Neural cell (in vitro differentiated cells): ENCODE data around the gene ATP2C2.

ENCODE experiments used
- MXI1 ChIP-seq: fragments of 450-650 bp; conservative IDR thresholded peaks from 2 replicates; pipeline ENCODE4 v1.6.1; 2014; ENCODE audit warnings: antibody characterized with exemption, mild to moderate bottlenecking; ENCODE audit not compliant: poor library complexity, severe bottlenecking
- TAF1 ChIP-seq: IDR thresholded peaks from 2 replicates; pipeline ENCODE4 v1.6.1; 2012; ENCODE audit warnings: low read depth
- TF ChIP-seq, protein P1 (sequence below): fragments of 450-650 bp; IDR thresholded peaks from 2 replicates; pipeline ENCODE4 v1.5.1; 2014; ENCODE audit warnings: antibody characterized with exemption, mild to moderate bottlenecking, moderate library complexity; ENCODE audit not compliant: poor library complexity, severe bottlenecking

DNA sequence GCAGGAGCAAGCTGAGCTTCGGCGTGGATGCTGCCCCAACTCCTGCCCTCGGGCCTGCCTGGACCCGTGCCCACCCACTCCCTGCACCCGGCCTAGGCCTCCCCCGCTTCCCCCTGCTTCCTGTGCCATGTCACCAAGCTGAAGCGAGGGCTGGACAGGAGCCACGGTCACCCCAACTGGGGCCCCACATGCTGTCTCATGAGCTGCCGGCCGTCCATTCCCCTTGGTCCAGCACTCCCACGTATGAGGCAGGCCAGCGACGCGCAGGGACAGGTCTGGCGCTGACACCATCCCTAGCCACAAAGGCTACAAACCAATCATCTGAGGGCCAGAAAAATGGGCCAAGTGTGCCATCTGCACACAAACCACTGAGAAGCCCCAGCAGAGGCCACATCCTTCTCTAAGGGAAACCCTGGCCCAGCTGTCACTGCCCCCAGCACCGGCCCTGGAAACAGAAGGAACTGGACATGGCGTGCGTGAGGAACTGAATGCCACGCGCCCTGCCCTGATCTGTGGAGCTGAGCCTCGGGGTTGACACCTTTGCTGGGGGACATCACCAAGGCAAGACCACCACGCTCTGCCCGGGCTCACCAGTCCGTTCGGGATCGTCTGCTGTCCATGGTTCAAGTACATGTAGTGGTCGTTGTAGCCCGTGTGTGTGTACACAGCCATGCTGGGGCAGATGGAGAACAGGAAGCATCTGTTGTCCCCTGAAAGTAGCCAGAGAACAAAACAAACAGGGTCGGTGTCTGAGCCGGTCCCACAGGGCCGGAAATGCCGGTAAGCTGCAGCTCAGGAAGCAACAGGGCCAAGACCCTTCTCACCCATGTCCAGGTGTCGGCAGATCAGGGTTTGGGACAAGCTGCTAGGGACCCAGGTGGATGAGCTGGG is 113.9 kb downstream of the ATP2C2 start:
- no peak for TF ChIP-seq TAF1
- TF ChIP-seq, protein P1, sequence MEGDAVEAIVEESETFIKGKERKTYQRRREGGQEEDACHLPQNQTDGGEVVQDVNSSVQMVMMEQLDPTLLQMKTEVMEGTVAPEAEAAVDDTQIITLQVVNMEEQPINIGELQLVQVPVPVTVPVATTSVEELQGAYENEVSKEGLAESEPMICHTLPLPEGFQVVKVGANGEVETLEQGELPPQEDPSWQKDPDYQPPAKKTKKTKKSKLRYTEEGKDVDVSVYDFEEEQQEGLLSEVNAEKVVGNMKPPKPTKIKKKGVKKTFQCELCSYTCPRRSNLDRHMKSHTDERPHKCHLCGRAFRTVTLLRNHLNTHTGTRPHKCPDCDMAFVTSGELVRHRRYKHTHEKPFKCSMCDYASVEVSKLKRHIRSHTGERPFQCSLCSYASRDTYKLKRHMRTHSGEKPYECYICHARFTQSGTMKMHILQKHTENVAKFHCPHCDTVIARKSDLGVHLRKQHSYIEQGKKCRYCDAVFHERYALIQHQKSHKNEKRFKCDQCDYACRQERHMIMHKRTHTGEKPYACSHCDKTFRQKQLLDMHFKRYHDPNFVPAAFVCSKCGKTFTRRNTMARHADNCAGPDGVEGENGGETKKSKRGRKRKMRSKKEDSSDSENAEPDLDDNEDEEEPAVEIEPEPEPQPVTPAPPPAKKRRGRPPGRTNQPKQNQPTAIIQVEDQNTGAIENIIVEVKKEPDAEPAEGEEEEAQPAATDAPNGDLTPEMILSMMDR: no peak
- TF ChIP-seq MXI1: no peak
